Dedifferentiated amniotic fluid mesenchymal stem cell (primary cell): ENCODE data around the gene ITPR1.
"Not testable (repeated sequence)": the region's sequence is repeated elsewhere in the genome, so short reads cannot be mapped to it uniquely, and the experiment has no call there.

Source experiments
- DNase-seq: peaks from one replicate; pipeline ENCODE4 v3.0.0-alpha.2; 2016; ENCODE audit errors: extremely low spot score

The ITPR1 gene

GRCh38 chr3:4596612-4597011 lies 103.5 kb downstream of the ITPR1 start:
- DNase-seq, result no peak

GRCh38 chr3:4597208-4597985 lies 104.2 kb downstream of the ITPR1 start:
- DNase-seq, result peak; percentile 16

- DNase-seq, result not testable (repeated sequence)
These were observed 105.1 kb downstream of the ITPR1 start for GRCh38 chr3:4598232-4598631.

DNA sequence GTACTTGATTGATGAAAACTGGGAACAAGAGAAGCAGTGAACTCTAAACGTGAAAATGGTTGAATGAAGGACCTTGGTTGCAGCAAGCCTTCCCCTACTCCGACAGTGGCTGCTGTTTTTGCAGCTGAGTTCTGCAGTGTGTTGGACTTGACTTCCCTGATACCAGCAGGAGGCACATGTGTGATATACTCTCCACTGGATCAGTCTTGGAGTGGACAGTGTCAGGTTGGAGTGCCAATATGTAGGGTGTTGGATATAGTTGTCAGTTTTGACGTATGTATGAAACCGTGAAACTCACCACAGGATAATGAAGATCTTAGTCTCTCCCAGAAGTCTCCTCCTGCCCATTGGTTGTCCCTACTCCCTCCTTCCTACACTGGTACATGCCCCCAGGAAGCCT lies 106.5 kb downstream of the ITPR1 start:
- DNase-seq, result no peak

DNA sequence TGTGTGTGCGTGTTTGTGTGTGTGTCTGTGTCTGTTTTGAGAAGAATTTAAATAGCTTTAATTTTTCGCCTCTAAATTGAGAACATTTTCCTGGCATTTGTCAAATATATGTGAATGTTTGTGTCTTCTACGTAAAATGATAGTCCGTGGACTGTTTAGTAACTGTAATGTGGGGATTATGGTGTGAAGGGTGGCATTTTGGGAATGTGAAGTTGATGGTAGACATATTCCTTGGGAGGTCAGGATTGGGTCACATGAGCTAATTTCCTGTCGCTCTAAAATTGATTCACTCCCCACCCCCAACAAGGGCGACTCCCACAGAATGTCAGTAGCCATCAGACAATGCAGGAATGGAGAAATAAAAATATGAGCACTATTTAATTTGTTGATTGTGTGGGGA lies 107.3 kb downstream of the ITPR1 start:
- DNase-seq, result no peak

DNA sequence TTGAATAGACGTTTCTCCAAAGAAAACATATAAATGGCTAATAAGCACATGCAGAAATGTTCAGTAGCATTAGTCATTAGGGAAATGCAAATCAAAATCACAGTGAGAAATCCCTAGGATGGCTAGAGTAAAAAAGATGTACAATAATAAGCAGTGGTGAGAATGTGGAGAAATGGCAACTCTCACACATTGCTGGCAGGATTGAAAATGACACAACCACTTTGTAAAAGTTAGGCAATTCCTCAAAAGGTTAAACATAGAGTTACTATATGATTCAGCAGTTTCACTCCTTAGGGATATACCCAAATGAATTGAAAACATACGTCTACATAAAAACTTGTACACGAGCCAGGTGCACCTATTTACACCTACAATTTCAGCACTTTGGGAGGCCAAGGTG lies 108.7 kb downstream of the ITPR1 start:
- no peak for DNase-seq

DNA sequence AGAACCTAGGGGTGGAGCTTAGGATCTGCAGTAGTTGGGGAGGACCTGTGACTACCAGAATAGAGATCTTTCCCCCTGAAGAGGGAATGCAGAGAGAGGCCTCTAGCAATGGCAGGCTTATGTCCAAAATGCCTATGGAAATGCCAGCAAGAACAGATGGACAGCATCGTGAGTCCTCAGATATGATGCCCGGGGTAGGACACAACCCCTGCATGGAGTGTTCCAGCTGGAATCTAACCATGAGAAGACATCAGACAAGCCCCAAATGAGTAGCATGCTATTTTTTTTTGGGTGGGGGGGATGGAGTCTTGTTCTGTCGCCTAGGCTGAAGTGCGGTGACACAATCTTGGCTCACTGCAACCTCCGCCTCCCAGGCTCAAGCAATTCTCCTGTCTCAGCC lies 111.5 kb downstream of the ITPR1 start:
- DNase-seq, result no peak

- no peak for DNase-seq
These were observed 113.8 kb downstream of the ITPR1 start for GRCh38 chr3:4606911-4607310.

DNA sequence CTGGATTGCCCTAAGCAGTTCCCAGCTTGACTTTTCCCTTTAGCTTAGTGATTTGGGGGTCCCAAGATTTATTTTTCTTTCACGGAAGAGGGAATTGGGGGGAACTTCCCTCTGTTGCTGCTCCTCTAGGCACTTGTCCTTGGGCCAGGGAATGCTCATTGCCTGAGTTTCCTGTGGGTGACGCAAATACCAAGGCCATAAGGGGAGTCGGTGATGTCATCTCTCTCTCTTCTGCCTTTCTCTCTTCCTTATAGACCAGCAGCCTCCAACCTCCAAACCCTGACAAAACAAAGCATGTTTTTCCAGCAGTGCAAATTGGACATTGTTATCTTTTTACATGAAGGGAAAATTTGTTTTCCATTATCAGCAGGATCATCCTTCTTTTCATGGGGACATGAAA lies 120.2 kb downstream of the ITPR1 start:
- DNase-seq, result no peak

- DNase-seq, result no peak
These were observed 120.9 kb downstream of the ITPR1 start for GRCh38 chr3:4614070-4614469.

DNA sequence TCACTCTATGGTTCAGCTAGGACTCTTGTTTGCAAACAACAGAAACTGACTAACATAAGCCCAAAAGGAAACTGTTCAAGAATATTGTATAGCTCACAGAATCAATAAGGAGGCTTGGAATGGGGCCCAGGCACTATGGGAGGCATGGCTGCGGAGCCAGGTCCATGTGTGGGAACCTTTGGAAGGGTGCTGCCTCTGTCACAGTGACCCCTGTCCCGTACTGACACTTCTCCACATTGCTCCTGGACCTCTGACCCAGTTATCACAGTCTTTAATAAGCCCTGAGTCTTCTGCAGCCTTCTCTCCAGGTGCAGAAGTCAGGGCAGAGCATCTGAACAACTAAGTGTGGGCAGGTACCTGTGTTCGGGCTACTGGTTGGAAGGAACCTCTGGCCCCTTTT lies 121.8 kb downstream of the ITPR1 start:
- DNase-seq, result no peak

DNA sequence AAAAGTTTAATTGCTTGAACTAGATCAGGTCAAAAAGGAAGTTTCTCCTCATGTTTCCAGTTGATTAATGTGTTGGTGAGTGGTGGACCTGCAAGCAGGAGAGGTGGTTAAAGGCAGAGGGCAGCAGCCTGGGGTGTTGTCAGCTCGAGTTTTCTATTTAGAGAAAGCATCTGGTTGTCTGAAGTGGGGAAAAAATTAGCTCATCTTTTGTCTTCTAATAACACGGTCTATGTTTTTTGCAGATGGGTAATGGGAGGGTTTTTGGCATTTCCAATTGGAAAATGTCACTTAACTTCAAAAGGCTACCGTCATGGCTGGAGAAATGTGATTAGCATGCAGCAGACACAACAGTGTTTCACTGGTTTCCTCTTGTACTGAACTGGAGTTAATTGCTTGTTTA lies 122.6 kb downstream of the ITPR1 start:
- no peak for DNase-seq

DNA sequence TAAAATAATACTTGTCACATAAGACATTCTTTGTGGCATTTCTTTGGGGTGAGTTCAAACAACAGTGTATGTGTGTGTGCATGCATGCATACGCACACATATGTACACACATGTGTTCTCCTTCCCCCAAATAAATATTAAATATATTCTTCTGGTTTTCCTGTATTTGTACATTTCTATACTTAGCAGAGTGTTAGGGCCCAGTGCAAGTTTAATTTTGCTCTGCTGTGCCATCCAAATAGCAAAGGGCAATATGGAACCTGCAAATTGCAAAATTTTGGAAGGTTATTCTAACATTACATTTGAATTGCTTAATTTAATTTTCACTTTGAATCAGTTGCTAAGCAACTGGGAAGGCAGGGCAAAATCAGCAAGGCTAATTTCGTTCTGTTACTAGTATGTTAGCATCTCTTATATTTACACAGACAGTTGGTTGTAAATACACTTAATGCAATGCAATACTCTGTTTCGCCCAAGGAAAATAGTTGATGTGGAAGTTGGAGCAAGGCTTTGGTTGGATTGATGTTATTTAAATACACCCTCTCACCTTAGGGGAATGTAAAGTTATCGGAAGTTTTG lies 130.4 kb downstream of the ITPR1 start:
- DNase-seq, result no peak

GRCh38 chr3:4627651-4628375 lies 134.7 kb downstream of the ITPR1 start:
- no peak for DNase-seq

GRCh38 chr3:4629095-4630007 lies 136.2 kb downstream of the ITPR1 start:
- DNase-seq, result no peak

DNA sequence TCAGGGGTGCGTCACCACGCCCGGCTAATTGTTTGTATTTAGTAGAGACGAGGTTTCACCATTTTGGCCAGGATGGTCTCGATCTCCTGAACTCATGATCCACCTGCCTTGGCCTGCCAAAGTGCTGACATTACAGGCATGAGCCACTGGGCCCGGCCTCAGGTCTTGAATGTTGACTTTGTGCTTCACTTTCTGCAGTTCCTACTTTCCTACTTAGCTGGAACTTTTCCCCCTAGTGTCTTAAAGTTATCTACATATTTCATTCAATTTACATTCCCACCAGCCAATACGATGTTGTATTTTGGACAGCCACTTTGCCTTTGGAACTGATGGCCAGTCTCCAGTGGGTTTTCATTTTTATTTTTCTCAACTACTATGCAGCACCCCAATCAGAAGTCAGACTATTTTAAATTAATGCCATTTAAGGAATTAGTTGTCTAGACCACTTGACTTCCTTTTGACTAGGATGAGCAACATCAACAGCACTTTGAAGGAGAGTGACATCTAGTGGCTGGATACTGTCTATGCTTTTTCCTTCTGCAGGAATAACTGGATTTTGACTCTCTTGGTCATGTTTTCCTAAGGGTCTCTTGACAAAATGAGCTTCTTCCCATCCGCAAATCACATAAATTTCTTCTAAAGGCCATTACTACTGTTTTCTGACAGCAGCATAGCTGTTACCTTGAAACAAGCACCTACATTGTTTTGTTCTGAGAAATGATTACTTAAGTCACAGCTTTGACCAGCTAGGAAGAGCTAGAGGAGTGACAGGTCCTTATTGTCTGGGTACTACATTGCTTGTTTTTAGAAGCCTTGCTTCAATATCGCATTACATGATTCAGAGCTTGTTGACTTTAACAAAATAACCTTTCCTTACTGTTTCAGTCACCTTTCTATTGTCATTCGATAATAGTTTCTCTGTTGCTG lies 140.2 kb downstream of the ITPR1 start:
- peak; percentile 76 for DNase-seq

DNA sequence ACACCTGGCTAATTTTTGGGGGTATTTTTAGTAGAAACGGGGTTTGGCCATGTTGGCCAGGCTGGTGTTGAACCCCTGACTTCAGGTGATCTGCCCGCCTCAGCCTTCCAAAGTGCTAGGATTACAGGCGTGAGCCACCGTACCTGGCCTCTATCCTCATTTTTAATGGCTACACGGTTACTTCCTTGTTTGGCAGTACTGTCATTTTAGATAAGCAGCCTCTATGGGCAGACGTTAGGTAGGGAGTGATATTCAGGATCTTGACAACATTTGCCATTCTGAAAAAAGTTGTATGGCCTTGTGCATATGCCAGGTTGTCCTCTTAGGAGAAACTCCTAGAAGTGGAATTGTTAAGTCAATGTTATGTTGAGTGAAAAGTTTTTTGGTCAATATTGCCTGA lies 141.7 kb downstream of the ITPR1 start:
- DNase-seq, result no peak

DNA sequence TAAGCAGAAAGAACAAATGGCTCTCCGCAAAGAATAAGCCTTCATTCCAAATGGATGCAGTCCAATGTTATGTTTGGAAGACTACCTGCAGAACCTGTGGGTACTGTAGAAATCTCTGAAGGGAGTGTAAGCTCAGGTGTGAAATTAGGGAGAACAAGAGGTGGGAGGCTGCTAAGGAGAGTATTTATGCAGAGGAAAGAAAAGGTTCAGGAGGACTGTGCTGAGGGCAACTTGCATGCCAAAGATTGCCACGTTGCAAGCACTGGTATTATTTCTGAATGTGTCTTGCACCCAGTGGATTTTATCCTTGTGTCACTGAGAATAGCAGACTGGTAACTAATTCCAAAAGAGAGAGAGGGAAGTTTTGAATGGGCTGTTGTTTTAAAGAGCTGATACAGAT lies 144.1 kb downstream of the ITPR1 start:
- no peak for DNase-seq

DNA sequence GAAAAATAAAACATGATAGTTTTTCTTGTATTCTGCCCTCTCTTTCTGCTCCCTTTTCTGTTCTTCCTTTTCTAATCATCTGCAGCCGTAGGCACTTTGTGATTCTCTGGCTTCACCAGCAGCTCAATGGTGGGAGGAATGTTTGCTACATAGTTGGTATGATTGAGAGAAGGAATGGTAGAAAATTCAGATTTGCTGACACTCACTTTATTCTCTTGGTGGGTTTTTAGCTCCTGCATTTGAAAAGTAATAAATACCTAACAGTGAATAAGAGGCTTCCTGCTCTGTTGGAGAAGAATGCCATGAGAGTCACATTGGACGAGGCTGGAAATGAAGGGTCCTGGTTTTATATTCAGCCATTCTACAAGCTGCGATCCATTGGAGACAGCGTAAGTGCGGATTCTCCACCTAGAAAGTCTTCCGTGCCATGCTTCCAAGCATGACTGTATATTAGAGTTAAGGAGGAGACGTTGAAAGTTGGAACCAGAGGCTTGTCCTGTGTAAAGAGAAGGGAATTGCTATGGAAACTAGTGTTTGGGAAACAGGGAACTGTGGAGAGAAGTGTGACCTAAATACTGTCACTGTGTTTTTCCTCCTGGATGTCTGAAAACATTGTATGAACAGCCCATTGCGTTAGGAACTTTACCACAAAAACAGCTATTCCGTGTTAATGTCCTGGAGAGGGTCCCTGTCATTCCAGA lies 148.9 kb downstream of the ITPR1 start:
- DNase-seq, result no peak

- DNase-seq, result no peak
These were observed 149.5 kb downstream of the ITPR1 start for GRCh38 chr3:4642611-4643010.
